Loucy (cell line): ENCODE measurements around the gene PPARG.

Experiments used
- H2AFZ ChIP-seq: fragments of 200-600 bp; sonication (generic); 2 replicates; pipeline ENCODE4 v1.6.0; 2016; ENCODE audit warnings: antibody characterized with exemption, mild to moderate bottlenecking, low read length, moderate library complexity
- H3F3A ChIP-seq: fragments of 200-600 bp; 2 replicates; pipeline ENCODE4 v1.6.0; 2016; ENCODE audit warnings: antibody characterized with exemption, low read depth, mild to moderate bottlenecking
- H3K27me3 ChIP-seq: fragments of 200-600 bp; sonication (generic); 2 replicates; pipeline ENCODE4 v1.6.1; 2014; ENCODE audit warnings: low read length, mild to moderate bottlenecking; ENCODE audit not compliant: insufficient read depth, poor library complexity, severe bottlenecking
- H3K36me3 ChIP-seq: fragments of 200-600 bp; sonication (generic); 2 replicates; pipeline ENCODE4 v1.6.1; 2016; ENCODE audit warnings: low read length; ENCODE audit not compliant: insufficient read depth
- H3K4me1 ChIP-seq: fragments of 200-600 bp; sonication (generic); 2 replicates; pipeline ENCODE4 v1.5.1; 2014; ENCODE audit warnings: low read length, mild to moderate bottlenecking; ENCODE audit not compliant: insufficient read depth, poor library complexity, severe bottlenecking
- H3K4me2 ChIP-seq: fragments of 200-600 bp; sonication (generic); 2 replicates; pipeline ENCODE4 v1.6.0; 2014; ENCODE audit warnings: antibody characterized with exemption, low read length, low read depth, mild to moderate bottlenecking; ENCODE audit not compliant: poor library complexity, severe bottlenecking
- H3K4me3 ChIP-seq: fragments of 200-600 bp; sonication (generic); 2 replicates; pipeline ENCODE4 v1.5.1; 2014; ENCODE audit warnings: low read length, mild to moderate bottlenecking, mixed read lengths; ENCODE audit not compliant: poor library complexity, severe bottlenecking
- H3K79me2 ChIP-seq: fragments of 200-600 bp; sonication (generic); 2 replicates; pipeline ENCODE4 v1.6.1; 2014; ENCODE audit warnings: low read length; ENCODE audit not compliant: insufficient read depth
- H3K9ac ChIP-seq: fragments of 200-600 bp; sonication (generic); 2 replicates; pipeline ENCODE4 v1.6.0; 2014; ENCODE audit warnings: mild to moderate bottlenecking, low read depth, low read length, moderate library complexity; ENCODE audit not compliant: poor library complexity, severe bottlenecking
- H3K9me2 ChIP-seq: fragments of 200-600 bp; sonication (generic); replicated peaks from 2 replicates; pipeline ENCODE4 v1.6.1; 2016; ENCODE audit warnings: low read depth, low read length, mixed read lengths
- H3K9me3 ChIP-seq: fragments of 200-600 bp; sonication (generic); 2 replicates; pipeline ENCODE4 v1.6.1; 2014; ENCODE audit warnings: mild to moderate bottlenecking, antibody characterized with exemption, low read length, low read depth; ENCODE audit not compliant: insufficient read depth
- H4K20me1 ChIP-seq: fragments of 200-600 bp; sonication (generic); 2 replicates; pipeline ENCODE4 v1.6.0; 2014; ENCODE audit warnings: antibody characterized with exemption, low read length, mild to moderate bottlenecking; ENCODE audit not compliant: insufficient read depth, poor library complexity, severe bottlenecking
- CTCF ChIP-seq: fragments of 200-600 bp; sonication (generic); conservative IDR thresholded peaks from 2 replicates; pipeline ENCODE4 v1.5.1; 2014; ENCODE audit warnings: mild to moderate bottlenecking, antibody characterized with exemption, low read length
- EZH2phosphoT487 ChIP-seq: fragments of 200-600 bp; IDR thresholded peaks from 2 replicates; pipeline ENCODE4 v1.6.1; 2018; ENCODE audit warnings: antibody characterized with exemption, mild to moderate bottlenecking, moderate library complexity, borderline replicate concordance

The PPARG gene

GRCh38 chr3:12444582-12445471 lies 156.0 kb downstream of the PPARG start:
- no peaks in the 10 kb centered on the region for H3F3A ChIP-seq
- H3K79me2 ChIP-seq = no peaks in the 10 kb centered on the region
- peaks cover 7% of the 10 kb centered on the region for H3K4me1 ChIP-seq
- no peaks in the 10 kb centered on the region for H4K20me1 ChIP-seq
- H3K4me2 ChIP-seq = no peak overlapping the region
- H3K9me3 ChIP-seq = no peaks in the 10 kb centered on the region
- no peak overlapping the region for H3K4me3 ChIP-seq
- H2AFZ ChIP-seq = no peak overlapping the region
- H3K9me2 ChIP-seq = no peaks in the 10 kb centered on the region
- TF ChIP-seq CTCF (no peak), EZH2phosphoT487 (no peak)
- H3K27me3 ChIP-seq = no peaks in the 10 kb centered on the region
- H3K9ac ChIP-seq = no peak overlapping the region
- H3K36me3 ChIP-seq = no peaks in the 10 kb centered on the region

DNA sequence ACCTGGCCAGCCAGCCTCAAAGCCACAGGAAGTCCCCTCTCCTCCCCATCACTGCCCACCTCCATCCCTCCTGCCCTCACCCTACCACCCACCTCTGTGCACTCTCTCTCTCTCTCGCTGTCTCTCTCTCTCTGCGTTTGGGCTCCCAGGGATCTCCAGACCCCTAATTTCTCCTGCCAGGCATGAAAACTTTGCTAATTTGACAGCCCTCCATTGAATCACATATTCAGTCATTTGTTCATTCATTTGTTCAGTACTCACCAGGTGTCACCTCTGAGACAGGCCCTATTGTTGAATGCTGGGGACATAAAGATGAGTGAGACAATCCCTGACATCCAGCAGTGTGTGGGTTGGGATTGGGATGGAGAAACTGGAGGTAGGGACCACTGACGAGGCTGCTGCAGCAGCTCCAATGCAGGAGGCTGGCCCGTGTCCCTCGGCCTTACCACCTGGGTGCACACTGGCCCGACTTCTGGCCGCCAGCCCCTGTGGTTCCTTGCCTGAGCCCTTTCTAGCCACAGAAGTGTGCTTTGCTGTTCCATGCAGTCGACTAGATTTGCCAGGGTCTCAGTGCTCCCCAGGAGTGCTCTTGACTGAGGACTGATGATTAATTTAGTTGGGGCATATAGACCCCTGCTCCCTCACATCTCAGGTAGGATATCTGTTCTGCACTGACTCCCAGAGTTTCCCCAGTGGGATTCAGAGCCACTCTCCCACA lies 156.8 kb downstream of the PPARG start:
- no peaks in the 10 kb centered on the region for H4K20me1 ChIP-seq
- H3K9me3 ChIP-seq = no peaks in the 10 kb centered on the region
- H3K36me3 ChIP-seq = no peaks in the 10 kb centered on the region
- no peak overlapping the region for H3K9ac ChIP-seq
- TF ChIP-seq EZH2phosphoT487 (no peak), CTCF (no peak)
- H3K9me2 ChIP-seq = no peaks in the 10 kb centered on the region
- H3K4me2 ChIP-seq = no peak overlapping the region
- no peaks in the 10 kb centered on the region for H3K79me2 ChIP-seq
- no peaks in the 10 kb centered on the region for H3F3A ChIP-seq
- H3K27me3 ChIP-seq = no peaks in the 10 kb centered on the region
- peaks cover 7% of the 10 kb centered on the region for H3K4me1 ChIP-seq
- H2AFZ ChIP-seq = no peak overlapping the region
- H3K4me3 ChIP-seq = no peak overlapping the region

DNA sequence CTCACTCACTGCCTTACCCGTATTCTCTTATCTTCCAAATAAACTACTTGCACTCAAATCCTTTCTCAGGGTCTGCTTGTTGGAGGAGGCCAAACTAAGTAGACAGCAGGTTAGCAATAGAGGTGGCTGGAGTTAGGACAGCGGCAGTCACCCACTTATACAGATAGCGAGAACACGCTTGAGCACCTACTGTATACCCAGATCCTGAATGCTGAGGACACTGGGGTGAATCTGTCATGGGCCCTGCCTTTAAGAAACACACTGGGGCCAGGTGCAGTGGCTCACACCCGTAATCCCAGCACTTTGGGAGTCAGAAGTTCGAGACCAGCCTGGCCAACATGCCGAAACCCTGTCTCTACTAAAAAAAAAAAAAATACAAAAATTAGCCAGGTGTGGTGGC lies 157.4 kb downstream of the PPARG start:
- no peaks in the 10 kb centered on the region for H3F3A ChIP-seq
- H4K20me1 ChIP-seq = no peaks in the 10 kb centered on the region
- H3K9me3 ChIP-seq = no peaks in the 10 kb centered on the region
- no peaks in the 10 kb centered on the region for H3K36me3 ChIP-seq
- no peaks in the 10 kb centered on the region for H3K27me3 ChIP-seq
- no peaks in the 10 kb centered on the region for H3K79me2 ChIP-seq
- no peak overlapping the region for H3K9ac ChIP-seq
- peaks cover 7% of the 10 kb centered on the region for H3K4me1 ChIP-seq
- H2AFZ ChIP-seq = no peak overlapping the region
- H3K9me2 ChIP-seq = no peaks in the 10 kb centered on the region
- no peak overlapping the region for H3K4me3 ChIP-seq
- H3K4me2 ChIP-seq = no peak overlapping the region
- no peak for TF ChIP-seq CTCF
- TF ChIP-seq EZH2phosphoT487 = no peak
